Peyer's patch (tissue), 4 donors: ENCODE measurements around the gene ACSF2.

ENCODE experiments used
- POLR2A ChIP-seq, 2 donors: fragments of 450-650 bp; IDR thresholded peaks; one replicate each; pipeline ENCODE4 v1.5.1; 2017; ENCODE audit warnings: antibody characterized with exemption in 2 of 2, mild to moderate bottlenecking in 2 of 2, moderate library complexity in 2 of 2
- TF ChIP-seq, protein P1 (sequence below), 6 experiments: fragments of 450-650 bp in 4 of 6; fragments of 200-600 bp in 2 of 6; sonication (generic) in 1 of 6; IDR thresholded peaks; one replicate each; pipeline ENCODE4 v1.5.1; 2017 to 2019; ENCODE audit warnings: antibody characterized with exemption in 6 of 6, mild to moderate bottlenecking in 3 of 6, moderate library complexity in 1 of 6

DNA sequence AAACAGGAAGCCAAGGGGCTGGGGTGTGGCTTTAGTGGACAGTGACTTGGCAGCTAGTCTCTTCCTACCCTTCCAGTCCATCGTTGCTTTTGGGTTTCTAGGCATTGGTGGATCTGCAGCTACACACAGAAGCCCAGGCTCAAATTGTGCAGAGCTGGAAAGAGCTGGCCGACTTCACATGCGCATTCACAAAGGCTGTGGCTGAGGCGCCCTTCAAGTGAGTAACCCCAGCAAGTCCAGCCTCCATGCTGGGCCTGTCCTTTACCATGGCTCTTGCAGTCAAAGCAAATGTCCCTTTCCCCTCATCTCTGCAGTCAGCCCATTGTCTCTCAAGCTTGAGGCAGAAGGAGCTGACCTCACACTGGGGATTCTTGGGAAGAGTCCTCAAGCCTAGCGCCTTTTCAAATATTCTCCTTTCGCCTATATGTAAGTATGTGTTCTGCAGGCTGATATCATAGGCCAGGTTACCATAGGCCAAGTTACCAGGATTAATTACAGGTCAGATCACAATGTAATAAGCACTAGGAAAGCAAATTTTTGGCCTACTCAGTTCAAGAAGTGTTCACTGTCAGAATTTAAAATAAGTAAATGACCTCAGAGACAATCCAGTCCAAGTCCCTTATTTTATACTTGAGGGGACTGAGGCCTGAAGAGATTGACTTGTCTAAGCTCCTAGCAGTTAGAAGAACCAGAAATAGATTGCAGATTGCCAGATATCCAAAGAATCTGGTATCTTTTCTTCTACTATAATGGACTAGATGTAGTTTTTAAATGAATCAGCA is 46.5 kb upstream of the ACSF2 start:
- TF ChIP-seq, protein P1, sequence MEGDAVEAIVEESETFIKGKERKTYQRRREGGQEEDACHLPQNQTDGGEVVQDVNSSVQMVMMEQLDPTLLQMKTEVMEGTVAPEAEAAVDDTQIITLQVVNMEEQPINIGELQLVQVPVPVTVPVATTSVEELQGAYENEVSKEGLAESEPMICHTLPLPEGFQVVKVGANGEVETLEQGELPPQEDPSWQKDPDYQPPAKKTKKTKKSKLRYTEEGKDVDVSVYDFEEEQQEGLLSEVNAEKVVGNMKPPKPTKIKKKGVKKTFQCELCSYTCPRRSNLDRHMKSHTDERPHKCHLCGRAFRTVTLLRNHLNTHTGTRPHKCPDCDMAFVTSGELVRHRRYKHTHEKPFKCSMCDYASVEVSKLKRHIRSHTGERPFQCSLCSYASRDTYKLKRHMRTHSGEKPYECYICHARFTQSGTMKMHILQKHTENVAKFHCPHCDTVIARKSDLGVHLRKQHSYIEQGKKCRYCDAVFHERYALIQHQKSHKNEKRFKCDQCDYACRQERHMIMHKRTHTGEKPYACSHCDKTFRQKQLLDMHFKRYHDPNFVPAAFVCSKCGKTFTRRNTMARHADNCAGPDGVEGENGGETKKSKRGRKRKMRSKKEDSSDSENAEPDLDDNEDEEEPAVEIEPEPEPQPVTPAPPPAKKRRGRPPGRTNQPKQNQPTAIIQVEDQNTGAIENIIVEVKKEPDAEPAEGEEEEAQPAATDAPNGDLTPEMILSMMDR (IDR thresholded peaks at IDR 0.05): no peak
- no peak for TF ChIP-seq POLR2A (IDR thresholded peaks at IDR 0.05)
